Memory B cell (primary cell): ENCODE measurements around the gene UBE3A.

Experiments used
- ATAC-seq: fragments of 150-1000 bp; cut with Tn5 transposase; 2 replicates; pipeline ENCODE4 v1.10.0; 2021; ENCODE audit warnings: low read depth, mild to moderate bottlenecking, moderate library complexity
- DNase-seq, 2 donors: peaks; one replicate each; pipeline ENCODE4 v3.0.0; 2022; ENCODE audit warnings: low spot score in 2 of 2
- H3K27ac Mint-ChIP-seq: one replicate; pipeline ENCODE4 v1.8.0; 2022; ENCODE audit warnings: mild to moderate bottlenecking, moderate library complexity, mixed read lengths
- H3K27me3 Mint-ChIP-seq: one replicate; pipeline ENCODE4 v1.8.0; 2022; ENCODE audit warnings: mixed read lengths
- H3K36me3 Mint-ChIP-seq: one replicate; pipeline ENCODE4 v1.8.0; 2022; ENCODE audit warnings: mild to moderate bottlenecking, mixed read lengths
- H3K4me1 Mint-ChIP-seq: one replicate; pipeline ENCODE4 v1.8.0; 2022; ENCODE audit warnings: mixed read lengths
- H3K4me3 Mint-ChIP-seq: one replicate; pipeline ENCODE4 v1.8.0; 2022; ENCODE audit warnings: mild to moderate bottlenecking, moderate library complexity, mixed read lengths
- H3K9me3 Mint-ChIP-seq: one replicate; pipeline ENCODE4 v1.8.0; 2022; ENCODE audit warnings: mixed read lengths

UBE3A gene

GRCh38 chr15:25368850-25369249 is 70.0 kb downstream of the UBE3A start:
- DNase-seq (no peak), ATAC-seq (no peak)
- Mint-ChIP-seq H3K27ac (peak overlapping the region; percentile 4), H3K4me3 (no peak overlapping the region), H3K9me3 (no peaks in the 10 kb centered on the region), H3K4me1 (peaks cover 6% of the 10 kb centered on the region), H3K27me3 (no peaks in the 10 kb centered on the region), H3K36me3 (peaks cover 35% of the 10 kb centered on the region)

GRCh38 chr15:25366058-25366457 is 72.8 kb downstream of the UBE3A start:
- Mint-ChIP-seq H3K9me3 (no peaks in the 10 kb centered on the region), H3K36me3 (peaks cover 22% of the 10 kb centered on the region), H3K27me3 (no peaks in the 10 kb centered on the region), H3K4me3 (no peak overlapping the region), H3K27ac (no peak overlapping the region), H3K4me1 (peaks cover 9% of the 10 kb centered on the region)
- ATAC-seq (no peak), DNase-seq (no peak)

GRCh38 chr15:25362545-25362944 is 76.3 kb downstream of the UBE3A start:
- Mint-ChIP-seq H3K27ac (no peak overlapping the region), H3K36me3 (peaks cover 15% of the 10 kb centered on the region)

GRCh38 chr15:25347707-25348106 is 91.1 kb downstream of the UBE3A start:
- H3K4me3 Mint-ChIP-seq = no peak overlapping the region
- H3K4me1 Mint-ChIP-seq = peaks cover 4% of the 10 kb centered on the region
- H3K36me3 Mint-ChIP-seq = peaks cover 51% of the 10 kb centered on the region
- no peak overlapping the region for H3K27ac Mint-ChIP-seq
- DNase-seq (no peak), ATAC-seq (no peak)
- H3K9me3 Mint-ChIP-seq = peaks cover 13% of the 10 kb centered on the region
- no peaks in the 10 kb centered on the region for H3K27me3 Mint-ChIP-seq

More at GRCh38 chr15:25362545-25362944, 76.3 kb downstream of the UBE3A start:
- ATAC-seq = no peak
- DNase-seq = no peak
- H3K4me3 Mint-ChIP-seq = no peak overlapping the region
- no peaks in the 10 kb centered on the region for H3K27me3 Mint-ChIP-seq
- peaks cover 6% of the 10 kb centered on the region for H3K4me1 Mint-ChIP-seq
- H3K9me3 Mint-ChIP-seq = no peaks in the 10 kb centered on the region

GRCh38 chr15:25346371-25346770 is 92.5 kb downstream of the UBE3A start:
- peaks cover 4% of the 10 kb centered on the region for H3K4me1 Mint-ChIP-seq
- ATAC-seq (no peak), DNase-seq (no peak)
- peaks cover 57% of the 10 kb centered on the region for H3K36me3 Mint-ChIP-seq
- H3K27me3 Mint-ChIP-seq = no peaks in the 10 kb centered on the region
- H3K9me3 Mint-ChIP-seq = peaks cover 13% of the 10 kb centered on the region
- H3K27ac Mint-ChIP-seq = no peak overlapping the region
- no peak overlapping the region for H3K4me3 Mint-ChIP-seq

GRCh38 chr15:25345943-25346342 is 92.9 kb downstream of the UBE3A start:
- Mint-ChIP-seq H3K4me1 (peaks cover 2% of the 10 kb centered on the region), H3K9me3 (peaks cover 10% of the 10 kb centered on the region), H3K27ac (no peak overlapping the region), H3K36me3 (peaks cover 55% of the 10 kb centered on the region), H3K4me3 (no peak overlapping the region), H3K27me3 (no peaks in the 10 kb centered on the region)
- DNase-seq (no peak), ATAC-seq (no peak)

- Mint-ChIP-seq H3K27ac (no peak overlapping the region), H3K4me3 (no peak overlapping the region), H3K9me3 (peaks cover 5% of the 10 kb centered on the region), H3K27me3 (no peaks in the 10 kb centered on the region), H3K4me1 (no peaks in the 10 kb centered on the region), H3K36me3 (peaks cover 46% of the 10 kb centered on the region)
- ATAC-seq = no peak
- DNase-seq = no peak
These were observed 96.2 kb downstream of the UBE3A start for GRCh38 chr15:25342629-25343028.

GRCh38 chr15:25339431-25339830 is 99.4 kb downstream of the UBE3A start:
- Mint-ChIP-seq H3K9me3 (peaks cover 6% of the 10 kb centered on the region), H3K4me3 (no peak overlapping the region), H3K36me3 (peaks cover 46% of the 10 kb centered on the region), H3K27ac (no peak overlapping the region), H3K4me1 (no peaks in the 10 kb centered on the region), H3K27me3 (no peaks in the 10 kb centered on the region)
- DNase-seq (no peak), ATAC-seq (no peak)

GRCh38 chr15:25335279-25335678 is 103.5 kb downstream of the UBE3A start:
- H3K4me3 Mint-ChIP-seq = no peak overlapping the region
- H3K9me3 Mint-ChIP-seq = peaks cover 10% of the 10 kb centered on the region

GRCh38 chr15:25333049-25333448 is 105.8 kb downstream of the UBE3A start:
- no peaks in the 10 kb centered on the region for H3K27me3 Mint-ChIP-seq
- peaks cover 26% of the 10 kb centered on the region for H3K36me3 Mint-ChIP-seq
- H3K9me3 Mint-ChIP-seq = peaks cover 10% of the 10 kb centered on the region
- H3K27ac Mint-ChIP-seq = no peak overlapping the region
- H3K4me3 Mint-ChIP-seq = no peak overlapping the region
- no peak for DNase-seq
- peaks cover 19% of the 10 kb centered on the region for H3K4me1 Mint-ChIP-seq
- ATAC-seq = no peak

More at GRCh38 chr15:25335279-25335678, 103.5 kb downstream of the UBE3A start:
- DNase-seq = no peak
- H3K27me3 Mint-ChIP-seq = no peaks in the 10 kb centered on the region
- H3K4me1 Mint-ChIP-seq = peaks cover 12% of the 10 kb centered on the region
- H3K36me3 Mint-ChIP-seq = peaks cover 43% of the 10 kb centered on the region
- no peak for ATAC-seq
- no peak overlapping the region for H3K27ac Mint-ChIP-seq

GRCh38 chr15:25332306-25332705 is 106.5 kb downstream of the UBE3A start:
- H3K27me3 Mint-ChIP-seq = no peaks in the 10 kb centered on the region
- H3K27ac Mint-ChIP-seq = no peak overlapping the region
- DNase-seq = no peak
- H3K9me3 Mint-ChIP-seq = peaks cover 10% of the 10 kb centered on the region
- peaks cover 22% of the 10 kb centered on the region for H3K36me3 Mint-ChIP-seq
- no peak for ATAC-seq
- no peak overlapping the region for H3K4me3 Mint-ChIP-seq
- peaks cover 23% of the 10 kb centered on the region for H3K4me1 Mint-ChIP-seq

- H3K36me3 Mint-ChIP-seq = peaks cover 21% of the 10 kb centered on the region
- H3K4me1 Mint-ChIP-seq = peaks cover 23% of the 10 kb centered on the region
- no peaks in the 10 kb centered on the region for H3K27me3 Mint-ChIP-seq
- ATAC-seq (no peak), DNase-seq (no peak)
- H3K27ac Mint-ChIP-seq = no peak overlapping the region
- H3K9me3 Mint-ChIP-seq = peaks cover 10% of the 10 kb centered on the region
- no peak overlapping the region for H3K4me3 Mint-ChIP-seq
These were observed 107.0 kb downstream of the UBE3A start for GRCh38 chr15:25331860-25332259.

- no peak overlapping the region for H3K27ac Mint-ChIP-seq
- no peaks in the 10 kb centered on the region for H3K27me3 Mint-ChIP-seq
- no peak for DNase-seq
- peaks cover 20% of the 10 kb centered on the region for H3K36me3 Mint-ChIP-seq
- ATAC-seq = no peak
- H3K4me3 Mint-ChIP-seq = no peak overlapping the region
- peaks cover 10% of the 10 kb centered on the region for H3K9me3 Mint-ChIP-seq
- peaks cover 23% of the 10 kb centered on the region for H3K4me1 Mint-ChIP-seq
These were observed 107.4 kb downstream of the UBE3A start for GRCh38 chr15:25331404-25331803.

GRCh38 chr15:25329696-25330095 is 109.1 kb downstream of the UBE3A start:
- Mint-ChIP-seq H3K4me3 (no peak overlapping the region), H3K9me3 (peaks cover 5% of the 10 kb centered on the region), H3K27ac (no peak overlapping the region), H3K27me3 (no peaks in the 10 kb centered on the region), H3K36me3 (peaks cover 15% of the 10 kb centered on the region), H3K4me1 (peaks cover 23% of the 10 kb centered on the region)
- ATAC-seq (peak; percentile 57), DNase-seq (no peak)

- Mint-ChIP-seq H3K27ac (no peak overlapping the region), H3K4me3 (no peak overlapping the region), H3K9me3 (peaks cover 8% of the 10 kb centered on the region), H3K4me1 (peaks cover 23% of the 10 kb centered on the region), H3K36me3 (peaks cover 27% of the 10 kb centered on the region), H3K27me3 (no peaks in the 10 kb centered on the region)
- DNase-seq = no peak
- ATAC-seq = no peak
These were observed 111.1 kb downstream of the UBE3A start for GRCh38 chr15:25327686-25328085.
